Ishikawa (cell line): ENCODE results near the gene INSYN2B.

Experiments used
- CREB1 ChIP-seq: IDR thresholded peaks from 2 replicates; pipeline ENCODE4 v1.6.1; 2012; ENCODE audit warnings: low read depth
- EP300 ChIP-seq: IDR thresholded peaks from 2 replicates; pipeline ENCODE4 v1.6.1; 2012; ENCODE audit warnings: borderline replicate concordance
- RAD21 ChIP-seq: IDR thresholded peaks from 2 replicates; pipeline ENCODE4 v1.6.1; 2012; ENCODE audit warnings: low read depth
- TAF1 ChIP-seq: IDR thresholded peaks from 2 replicates; pipeline ENCODE4 v1.6.1; 2012; ENCODE audit warnings: low read depth, mild to moderate bottlenecking
- TCF12 ChIP-seq: IDR thresholded peaks from 2 replicates; pipeline ENCODE4 v1.6.1; 2012; ENCODE audit warnings: low read depth
- YY1 ChIP-seq: IDR thresholded peaks from 2 replicates; pipeline ENCODE4 v1.6.1; 2012; ENCODE audit warnings: low read depth
- ZBTB7A ChIP-seq: IDR thresholded peaks from 2 replicates; pipeline ENCODE4 v1.6.1; 2012; ENCODE audit warnings: low read depth
- TF ChIP-seq, protein P1 (sequence below): IDR thresholded peaks from 2 replicates; pipeline ENCODE4 v1.6.1; 2012

DNA sequence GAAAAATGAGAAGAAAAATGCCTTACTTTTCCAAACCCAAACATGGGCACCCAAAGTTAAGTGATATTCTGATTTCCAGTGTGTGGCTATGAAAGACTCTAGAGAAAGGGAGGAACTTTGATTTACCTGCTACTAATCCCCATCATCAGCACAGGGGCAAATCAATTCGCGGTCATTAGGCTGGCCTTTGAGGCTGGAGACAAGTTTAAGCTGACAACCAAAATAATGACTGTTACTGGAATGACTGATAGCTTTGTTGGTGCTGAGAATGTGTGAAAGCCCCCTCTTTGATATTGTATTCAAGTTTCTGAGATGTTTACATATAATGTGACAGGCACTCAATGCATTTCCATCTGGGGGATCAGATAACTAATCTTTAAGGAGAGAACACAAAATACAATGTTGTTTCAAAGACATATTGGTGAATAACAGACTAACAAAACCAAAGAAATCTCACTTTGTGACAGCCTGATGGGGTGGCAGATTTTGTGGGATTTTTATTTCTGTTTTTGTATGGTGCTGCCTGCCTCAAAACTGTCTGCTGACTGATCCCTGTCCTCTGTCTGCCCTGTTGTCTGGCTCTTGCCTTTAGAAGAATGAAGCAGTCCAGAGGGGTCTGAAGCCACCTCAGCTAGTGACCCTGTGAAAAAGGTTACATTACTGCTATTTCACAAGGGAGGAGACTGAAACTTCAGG is 12.6 kb upstream of the INSYN2B start:
- TF ChIP-seq, protein P1, sequence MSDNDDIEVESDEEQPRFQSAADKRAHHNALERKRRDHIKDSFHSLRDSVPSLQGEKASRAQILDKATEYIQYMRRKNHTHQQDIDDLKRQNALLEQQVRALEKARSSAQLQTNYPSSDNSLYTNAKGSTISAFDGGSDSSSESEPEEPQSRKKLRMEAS = no peak
- no peak for TF ChIP-seq ZBTB7A
- TF ChIP-seq TAF1 = no peak
- no peak for TF ChIP-seq YY1
- TF ChIP-seq RAD21 = no peak
- no peak for TF ChIP-seq EP300
- no peak for TF ChIP-seq CREB1
- no peak for TF ChIP-seq TCF12
